ENCODE results near the gene LRRC26.

The LRRC26 gene, protein sequence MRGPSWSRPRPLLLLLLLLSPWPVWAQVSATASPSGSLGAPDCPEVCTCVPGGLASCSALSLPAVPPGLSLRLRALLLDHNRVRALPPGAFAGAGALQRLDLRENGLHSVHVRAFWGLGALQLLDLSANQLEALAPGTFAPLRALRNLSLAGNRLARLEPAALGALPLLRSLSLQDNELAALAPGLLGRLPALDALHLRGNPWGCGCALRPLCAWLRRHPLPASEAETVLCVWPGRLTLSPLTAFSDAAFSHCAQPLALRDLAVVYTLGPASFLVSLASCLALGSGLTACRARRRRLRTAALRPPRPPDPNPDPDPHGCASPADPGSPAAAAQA

DNA sequence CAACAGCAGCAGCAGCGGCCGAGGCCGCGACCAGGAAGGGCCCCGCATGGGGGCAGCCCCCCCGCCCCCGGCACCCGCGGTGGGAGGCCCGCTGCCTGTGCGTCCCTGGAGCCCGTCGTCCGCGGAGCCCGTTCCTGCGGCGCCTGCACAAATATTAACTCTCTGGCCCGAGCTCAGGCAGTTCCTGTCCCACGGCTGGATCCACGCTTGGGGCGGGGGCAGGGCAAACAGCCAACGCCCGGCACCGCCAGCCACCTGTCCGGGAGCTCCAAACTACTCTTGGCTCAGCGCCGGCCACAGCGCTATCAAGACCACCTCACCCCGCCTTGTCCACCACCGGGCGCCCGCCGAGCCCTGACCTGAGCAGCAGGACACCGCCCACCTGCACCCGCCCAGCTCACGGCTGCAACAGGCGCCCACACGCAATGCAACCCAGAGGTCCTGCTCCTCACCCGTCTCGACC lies at the start of gene LRRC26:
Gene LRRC26 (minus strand): TSS at position 156 of the 463 bp plus-strand sequence. CDS start 108 bp downstream, at position 48.
- no peak for DNase-seq (ENCODE audit: low read depth in 2 of 2)

DNA sequence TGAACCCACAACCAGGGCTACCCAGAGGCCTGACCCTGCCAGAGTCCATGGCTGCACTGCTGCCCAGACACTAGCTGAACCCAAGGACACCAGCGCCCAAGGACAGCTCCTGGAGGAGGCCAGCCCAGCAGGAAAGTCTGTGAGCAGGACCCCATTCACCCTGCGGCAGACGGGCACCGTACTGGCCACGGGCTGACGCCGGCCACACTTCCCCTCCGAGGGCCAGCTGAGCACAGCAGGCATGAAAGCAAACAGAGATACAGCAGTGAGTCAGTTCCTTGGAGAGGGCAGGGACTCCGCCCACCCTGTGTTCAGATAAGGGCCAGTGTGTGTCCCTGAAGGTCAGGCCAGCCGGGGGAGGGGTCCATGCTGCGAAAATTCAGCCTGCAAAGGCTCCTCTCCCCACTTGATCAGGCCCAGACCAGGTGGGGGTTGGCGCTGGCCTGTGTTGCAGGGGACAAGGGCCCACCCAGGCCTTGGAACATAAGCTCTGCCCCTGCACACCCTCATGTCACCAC lies 49.0 kb upstream of the LRRC26 start:
- no peak for DNase-seq (ENCODE audit: low read depth in 2 of 2)

DNA sequence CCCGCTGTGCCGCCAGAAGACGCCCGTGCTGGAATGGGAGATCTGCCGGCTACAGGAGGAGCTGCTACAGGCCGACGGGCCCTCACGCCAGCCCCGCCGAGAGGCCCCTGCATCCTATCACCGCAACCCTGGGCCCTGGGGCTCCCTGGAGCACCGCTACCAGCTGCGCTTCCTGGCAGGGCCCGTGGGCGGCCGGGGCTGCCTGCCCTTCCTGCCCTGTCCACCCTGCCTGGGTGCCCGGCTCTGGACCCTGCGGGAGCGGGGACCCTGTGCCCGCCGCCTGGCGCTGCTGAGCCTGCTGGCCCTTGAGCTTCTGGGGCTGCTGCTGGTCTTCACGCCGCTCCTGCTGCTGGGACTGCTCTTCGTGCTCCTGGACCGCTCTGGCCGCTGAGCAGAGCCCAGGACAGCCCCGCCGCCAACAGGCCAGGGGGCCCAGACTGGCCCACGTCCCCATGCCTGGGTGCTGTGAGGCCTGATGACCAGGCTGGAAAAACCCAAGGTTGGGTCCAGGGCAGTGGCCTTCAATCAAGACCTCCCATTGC lies 48.4 kb upstream of the LRRC26 start:
- DNase-seq (ENCODE audit: low read depth in 2 of 2), result no peak

DNA sequence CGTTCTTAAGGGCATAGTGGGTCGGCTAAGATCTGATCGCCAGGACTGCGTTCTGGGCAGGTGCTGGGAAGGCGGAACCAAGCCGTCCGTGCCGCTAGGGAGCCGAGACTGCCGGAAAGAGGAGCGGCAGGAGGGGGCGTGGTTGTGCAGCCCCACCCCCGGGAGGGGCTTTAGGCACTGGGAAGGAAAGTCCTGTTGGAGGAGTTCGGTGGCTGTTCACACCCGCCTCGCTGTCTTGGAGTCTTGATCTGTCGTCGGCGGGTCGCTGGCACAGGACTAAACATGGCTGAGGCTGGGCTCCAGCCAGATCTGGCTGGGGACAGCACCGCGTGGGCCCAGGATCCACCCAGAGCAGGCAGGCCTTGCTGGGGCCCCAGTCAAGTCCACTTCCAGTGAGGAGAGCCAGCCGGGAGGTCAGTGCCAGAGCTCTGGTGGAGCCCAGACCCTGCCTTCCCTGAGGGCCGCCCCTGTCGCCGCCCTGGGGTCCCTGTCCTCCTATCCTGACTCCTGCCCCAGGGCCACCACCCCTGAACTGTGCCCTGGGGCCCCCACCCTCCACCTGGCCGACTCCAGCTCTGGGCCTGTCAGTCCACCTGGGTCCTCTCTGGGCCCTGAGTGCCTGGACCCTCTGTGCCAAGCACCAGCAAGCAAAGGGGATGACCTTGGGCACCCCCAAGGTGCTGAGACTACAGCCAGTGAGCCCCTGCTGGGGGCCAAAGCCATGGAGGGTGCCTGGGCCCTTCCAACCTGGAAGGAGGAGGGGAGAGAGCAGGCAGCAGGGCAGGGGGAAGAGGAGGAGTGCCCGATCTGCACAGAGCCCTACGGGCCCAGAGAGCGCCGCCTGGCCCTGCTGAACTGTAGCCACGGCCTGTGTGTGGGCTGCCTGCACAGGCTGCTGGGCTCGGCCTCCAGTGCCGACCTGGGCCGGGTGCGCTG lies 47.7 kb upstream of the LRRC26 start:
- DNase-seq (ENCODE audit: low read depth in 2 of 2), result no peak

DNA sequence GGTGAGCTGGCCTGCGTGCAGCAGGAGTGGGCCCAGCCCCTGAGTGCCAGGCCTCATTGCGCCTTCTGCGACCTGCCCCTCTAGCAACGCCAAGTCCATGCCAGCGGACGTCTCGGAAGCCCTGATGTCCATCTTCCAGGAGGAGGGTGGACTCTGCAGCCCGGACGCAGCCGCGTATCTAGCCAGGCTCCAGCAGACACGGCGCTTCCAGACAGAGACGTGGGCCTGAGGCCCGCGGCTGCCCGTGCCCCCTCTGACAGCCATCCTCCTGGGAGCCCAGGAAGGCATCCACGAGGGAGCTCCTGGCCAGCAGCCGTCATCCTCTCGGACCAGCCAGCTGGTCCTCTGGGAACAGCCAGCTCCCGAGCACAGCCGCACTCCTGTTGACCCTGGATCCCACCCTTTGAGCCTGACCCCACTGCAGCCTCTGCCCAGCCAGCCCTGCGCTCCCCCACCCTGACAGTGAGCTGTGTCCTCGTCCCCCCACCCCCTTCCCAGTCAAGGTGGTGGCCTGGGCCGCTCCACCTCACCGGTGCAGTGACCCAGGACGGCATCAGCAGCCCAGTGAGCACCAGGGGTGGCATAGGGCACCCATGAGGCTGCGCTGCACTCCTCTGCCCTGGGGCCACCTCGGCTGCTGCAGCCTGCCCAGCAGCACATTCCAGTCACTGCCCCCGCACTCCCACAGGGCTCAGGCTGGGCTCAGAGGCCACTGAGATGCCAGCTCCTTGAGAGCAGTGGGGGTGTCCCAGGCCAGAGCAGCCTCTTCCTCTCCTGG lies 46.5 kb upstream of the LRRC26 start:
- no peak for DNase-seq (ENCODE audit: low read depth in 2 of 2)

DNA sequence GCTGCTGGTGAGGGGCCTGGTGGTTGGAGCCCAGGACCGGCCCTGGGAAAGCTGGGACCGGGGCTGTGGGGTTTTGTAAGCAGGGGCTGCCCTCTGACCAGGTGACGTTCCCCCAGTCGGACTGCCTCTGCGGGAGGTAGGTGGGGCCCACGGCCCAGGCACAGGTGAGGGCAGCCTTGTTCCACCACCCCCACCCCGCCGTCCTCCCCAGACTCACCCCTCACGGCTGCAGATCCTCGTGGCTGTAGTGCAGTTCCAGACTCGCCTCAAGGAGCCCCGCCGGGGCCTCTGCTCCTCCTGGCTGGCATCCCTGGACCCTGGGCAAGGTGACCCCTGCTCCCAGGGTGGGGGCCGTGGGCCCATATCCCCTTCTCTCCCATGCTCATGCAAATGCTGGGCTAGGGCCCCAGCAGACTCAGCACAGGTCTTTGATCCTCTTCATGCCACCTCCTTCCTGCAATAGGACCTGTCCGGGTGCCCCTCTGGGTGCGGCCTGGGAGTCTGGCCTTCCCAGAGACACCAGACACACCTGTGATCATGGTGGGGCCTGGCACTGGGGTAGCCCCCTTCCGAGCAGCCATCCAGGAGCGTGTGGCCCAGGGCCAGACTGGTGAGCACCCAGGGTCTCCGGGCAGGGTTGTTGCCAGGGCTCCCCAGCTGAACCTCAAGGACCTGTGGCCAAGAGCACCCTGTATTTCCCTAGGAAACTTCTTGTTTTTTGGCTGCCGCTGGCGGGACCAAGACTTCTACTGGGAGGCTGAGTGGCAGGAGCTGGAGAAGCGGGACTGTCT lies 45.5 kb upstream of the LRRC26 start:
- no peak for DNase-seq (ENCODE audit: low read depth in 2 of 2)

DNA sequence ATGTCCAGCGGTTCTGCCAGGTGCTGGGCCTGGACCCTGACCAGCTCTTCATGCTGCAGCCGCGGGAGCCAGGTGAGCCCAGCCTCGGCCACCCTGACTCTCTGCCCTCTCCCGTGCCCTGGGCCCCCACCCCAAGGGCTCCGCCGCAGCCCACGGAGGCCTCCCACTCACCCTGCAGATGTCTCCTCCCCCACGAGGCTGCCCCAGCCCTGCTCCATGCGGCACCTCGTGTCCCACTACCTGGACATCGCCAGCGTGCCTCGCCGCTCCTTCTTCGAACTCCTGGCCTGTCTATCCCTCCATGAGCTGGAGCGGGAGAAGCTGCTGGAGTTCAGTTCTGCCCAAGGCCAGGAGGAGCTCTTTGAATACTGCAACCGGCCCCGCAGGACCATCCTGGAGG lies 44.8 kb upstream of the LRRC26 start:
- DNase-seq (ENCODE audit: low read depth in 2 of 2), result no peak

DNA sequence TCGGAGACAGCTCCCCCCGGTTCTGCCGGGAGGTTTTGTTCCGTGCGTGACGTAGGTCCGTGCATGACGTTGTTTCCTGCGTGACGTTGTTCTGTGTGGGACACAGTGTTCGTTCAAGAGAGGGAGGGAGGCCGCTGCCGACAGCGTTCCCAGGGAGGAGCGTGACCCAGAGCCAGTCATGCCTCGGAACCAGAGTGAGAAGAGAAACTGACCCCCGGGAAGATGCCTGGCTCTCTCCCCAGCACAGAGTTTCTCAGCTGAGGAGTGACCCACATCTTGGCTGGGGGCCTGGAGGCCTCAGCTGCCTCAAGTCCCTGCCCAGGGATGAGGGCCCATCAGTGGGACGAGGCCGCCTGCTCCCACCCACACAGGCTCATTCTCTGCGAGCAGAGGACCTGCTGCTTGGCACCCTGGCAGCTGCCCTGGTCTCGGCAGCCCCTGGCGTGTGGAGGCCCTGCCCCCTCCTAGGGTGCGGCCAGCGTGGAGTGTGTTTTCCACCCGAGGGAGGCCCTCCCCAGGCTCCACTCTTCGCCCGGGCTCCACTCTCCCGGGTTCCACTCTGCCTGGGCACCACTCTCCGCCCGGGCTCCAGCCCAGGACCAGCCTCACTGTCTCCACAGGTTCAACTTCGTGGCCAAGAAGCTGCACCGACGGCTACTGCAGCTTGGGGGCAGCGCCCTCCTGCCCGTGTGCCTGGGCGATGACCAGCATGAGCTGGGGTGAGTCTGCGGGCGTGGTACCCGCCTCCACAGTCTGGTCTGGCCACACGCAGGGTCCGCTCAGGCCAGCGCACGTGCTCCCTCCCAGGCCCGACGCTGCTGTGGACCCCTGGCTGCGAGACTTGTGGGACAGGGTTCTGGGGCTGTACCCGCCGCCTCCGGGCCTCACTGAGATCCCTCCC lies 43.6 kb upstream of the LRRC26 start:
- DNase-seq (ENCODE audit: low read depth in 2 of 2), result no peak

DNA sequence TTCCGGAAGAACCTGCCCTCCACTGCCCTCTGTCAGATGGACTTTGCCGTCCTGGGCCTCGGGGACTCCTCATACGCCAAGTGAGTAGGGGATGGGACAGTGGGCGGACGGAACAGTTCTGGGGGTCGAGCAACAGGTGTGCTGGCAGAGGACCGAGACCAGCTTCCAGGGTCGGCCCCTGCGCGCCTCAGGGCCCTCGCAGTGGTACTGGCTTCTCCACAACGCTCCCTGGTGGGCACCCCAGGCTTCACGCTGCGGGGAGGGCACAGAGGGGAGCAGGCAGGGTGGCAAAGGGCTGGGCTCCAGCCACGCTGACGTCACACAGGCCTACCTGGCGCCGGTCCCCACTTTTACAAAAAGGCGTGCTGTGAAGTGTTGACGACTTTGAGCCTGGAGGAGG lies 42.7 kb upstream of the LRRC26 start:
- no peak for DNase-seq (ENCODE audit: low read depth in 2 of 2)

DNA sequence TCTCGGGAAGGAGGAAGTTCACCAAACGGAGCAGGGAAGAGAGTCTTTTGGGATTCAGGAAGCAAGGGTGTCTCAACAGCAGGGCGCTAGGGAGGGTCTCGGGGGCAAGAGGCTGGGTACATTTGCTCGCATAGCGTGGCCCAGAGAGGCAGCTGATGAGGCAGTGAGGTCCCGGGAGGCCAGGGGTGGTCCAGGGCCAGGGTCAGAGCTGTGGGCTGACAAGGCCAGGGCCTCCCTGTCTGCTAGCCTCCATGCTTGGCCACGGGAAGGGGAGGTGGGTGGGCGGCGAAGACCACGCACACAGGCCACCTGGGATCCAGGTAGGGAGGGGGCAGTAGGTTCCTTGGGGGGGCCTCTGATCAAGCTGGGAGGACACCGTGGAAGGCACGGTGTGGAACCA lies 41.7 kb upstream of the LRRC26 start:
- no peak for DNase-seq (ENCODE audit: low read depth in 2 of 2)

DNA sequence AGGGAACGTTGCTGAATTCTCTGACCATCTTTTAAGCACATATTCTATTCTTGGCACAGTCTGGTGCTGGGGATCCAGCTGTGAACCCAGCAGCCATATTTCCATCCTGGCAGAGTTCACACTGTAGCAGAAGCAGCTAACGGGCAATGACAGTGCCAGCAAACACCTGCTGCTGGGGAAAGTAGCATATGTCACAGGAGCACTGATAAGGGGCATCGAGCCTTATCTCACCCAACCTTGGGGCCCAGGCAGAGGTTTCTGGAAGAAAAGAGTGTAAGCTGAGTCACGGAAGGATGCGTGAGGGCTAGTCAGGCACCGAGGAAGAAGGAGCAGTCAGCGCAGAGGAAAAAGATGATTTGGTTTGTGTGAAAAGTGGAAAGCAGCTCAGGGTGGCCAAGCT lies 36.8 kb upstream of the LRRC26 start:
- DNase-seq (ENCODE audit: low read depth in 2 of 2), result no peak

DNA sequence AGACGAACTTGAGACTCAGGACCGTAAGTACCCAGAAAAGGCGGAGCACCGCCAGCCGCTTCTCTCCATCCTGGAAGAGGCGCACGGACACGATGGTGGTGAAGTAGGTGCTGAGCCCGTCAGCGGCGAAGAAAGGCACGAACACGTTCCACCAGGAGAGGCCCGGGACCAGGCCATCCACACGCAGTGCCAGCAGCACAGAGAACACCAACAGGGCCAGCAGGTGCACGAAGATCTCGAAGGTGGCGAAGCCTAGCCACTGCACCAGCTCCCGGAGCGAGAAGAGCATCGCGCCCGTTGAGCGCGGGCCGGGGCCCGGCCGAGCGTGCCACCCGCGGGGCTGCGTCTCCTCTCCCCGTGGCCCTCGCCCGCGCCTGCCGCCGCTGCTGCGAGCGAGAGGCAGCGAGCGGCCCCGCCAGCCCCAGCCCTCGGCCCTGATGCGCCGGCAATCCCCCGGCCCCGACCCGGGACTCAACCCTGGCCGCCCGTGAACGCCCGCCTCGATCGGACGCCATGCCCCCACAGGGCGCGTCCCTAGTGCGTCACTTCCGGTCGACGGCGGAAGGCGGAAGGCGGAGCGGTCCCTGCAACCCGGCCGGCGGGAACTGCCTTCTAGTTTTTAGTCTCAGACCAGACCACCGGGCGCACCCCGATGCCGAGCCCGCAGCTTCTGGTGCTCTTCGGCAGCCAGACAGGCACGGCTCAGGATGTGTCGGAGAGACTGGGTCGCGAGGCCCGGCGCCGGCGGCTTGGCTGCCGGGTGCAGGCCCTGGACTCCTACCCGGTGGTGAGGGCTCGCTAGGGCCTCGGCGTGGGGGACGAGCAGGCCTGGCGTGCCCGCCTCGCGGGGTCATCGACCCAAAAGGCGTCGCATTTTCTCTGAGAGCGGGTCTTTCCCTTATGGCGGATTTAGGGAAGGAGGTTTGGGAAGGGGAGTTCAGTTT lies 35.5 kb upstream of the LRRC26 start, which contains the start of the genes NDOR1 and TMEM203:
Gene NDOR1 (plus strand): TSS at position 575 of the 944 bp plus-strand sequence. CDS start 78 bp downstream, at position 653.
Gene TMEM203 (minus strand): TSS at position 523 of the 944 bp plus-strand sequence. CDS start 234 bp downstream, at position 289.
- DNase-seq (ENCODE audit: low read depth in 2 of 2), result peak; percentile 41 to 42

DNA sequence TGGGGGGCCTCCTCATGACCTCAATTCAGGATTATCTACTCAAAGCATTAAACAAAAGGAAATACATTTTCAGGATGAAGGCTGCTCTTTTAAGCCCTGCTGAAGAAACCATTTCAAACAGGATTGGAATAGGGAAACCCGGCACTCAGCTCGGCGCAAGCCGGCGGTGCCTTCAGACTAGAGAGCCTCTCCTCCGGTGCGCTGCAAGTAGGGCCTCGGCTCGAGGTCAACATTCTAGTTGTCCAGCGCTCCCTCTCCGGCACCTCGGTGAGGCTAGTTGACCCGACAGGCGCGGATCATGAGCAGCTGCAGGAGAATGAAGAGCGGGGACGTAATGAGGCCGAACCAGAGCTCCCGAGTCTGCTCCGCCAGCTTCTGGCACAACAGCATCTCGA lies 34.9 kb upstream of the LRRC26 start:
- no peak for DNase-seq (ENCODE audit: low read depth in 2 of 2)

DNA sequence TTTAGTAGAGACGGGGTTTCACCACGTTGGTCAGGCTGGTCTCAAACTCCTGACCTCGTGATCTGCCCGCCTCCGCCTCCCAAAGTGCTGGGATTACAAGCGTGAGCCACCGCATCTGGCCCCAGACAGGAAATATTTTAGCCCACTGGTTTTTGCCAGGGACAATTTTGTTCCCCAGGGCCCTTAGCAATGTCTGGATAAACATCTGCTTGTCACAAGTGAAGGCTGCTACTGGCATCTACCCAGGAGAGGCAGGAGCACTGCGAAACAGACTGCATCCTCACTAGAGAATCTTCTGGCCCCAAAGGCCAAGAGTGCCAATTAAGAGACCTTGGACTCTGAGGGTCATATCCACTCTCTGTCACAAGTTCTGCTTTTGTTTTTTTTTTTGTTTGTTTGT lies 33.1 kb upstream of the LRRC26 start:
- no peak for DNase-seq (ENCODE audit: low read depth in 2 of 2)

DNA sequence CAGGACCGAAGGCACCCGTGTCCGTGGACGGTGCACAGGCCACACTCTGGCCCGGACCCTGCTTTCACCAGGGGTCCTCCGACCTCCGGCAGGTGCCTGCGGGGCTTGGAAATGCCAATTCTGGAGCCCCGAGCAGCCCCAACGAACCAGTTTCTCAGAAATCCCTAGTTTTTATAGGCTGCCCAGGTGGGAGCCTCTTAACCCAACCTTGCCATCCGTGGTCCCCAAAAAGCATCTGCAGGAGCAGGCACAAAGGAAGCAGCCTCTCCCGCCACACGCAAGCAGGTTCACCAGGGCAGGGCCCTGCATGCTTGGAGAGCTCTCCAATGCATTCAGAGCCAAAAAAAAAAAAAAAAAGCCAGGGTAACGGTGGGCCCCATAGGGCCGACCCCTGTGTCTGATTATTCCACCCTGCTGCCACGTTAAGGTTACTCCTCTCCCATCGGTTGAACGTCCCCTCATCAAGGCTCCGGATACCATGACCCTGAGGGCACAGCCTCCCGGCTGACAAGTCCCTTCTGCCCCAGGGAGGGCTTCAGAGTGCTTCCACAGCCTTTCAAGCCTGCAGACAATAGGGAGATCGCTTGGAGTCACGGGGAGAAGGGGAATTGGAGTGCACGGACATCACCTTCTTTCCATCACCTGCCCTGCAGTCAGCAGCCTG lies 31.5 kb upstream of the LRRC26 start:
- no peak for DNase-seq (ENCODE audit: low read depth in 2 of 2)

DNA sequence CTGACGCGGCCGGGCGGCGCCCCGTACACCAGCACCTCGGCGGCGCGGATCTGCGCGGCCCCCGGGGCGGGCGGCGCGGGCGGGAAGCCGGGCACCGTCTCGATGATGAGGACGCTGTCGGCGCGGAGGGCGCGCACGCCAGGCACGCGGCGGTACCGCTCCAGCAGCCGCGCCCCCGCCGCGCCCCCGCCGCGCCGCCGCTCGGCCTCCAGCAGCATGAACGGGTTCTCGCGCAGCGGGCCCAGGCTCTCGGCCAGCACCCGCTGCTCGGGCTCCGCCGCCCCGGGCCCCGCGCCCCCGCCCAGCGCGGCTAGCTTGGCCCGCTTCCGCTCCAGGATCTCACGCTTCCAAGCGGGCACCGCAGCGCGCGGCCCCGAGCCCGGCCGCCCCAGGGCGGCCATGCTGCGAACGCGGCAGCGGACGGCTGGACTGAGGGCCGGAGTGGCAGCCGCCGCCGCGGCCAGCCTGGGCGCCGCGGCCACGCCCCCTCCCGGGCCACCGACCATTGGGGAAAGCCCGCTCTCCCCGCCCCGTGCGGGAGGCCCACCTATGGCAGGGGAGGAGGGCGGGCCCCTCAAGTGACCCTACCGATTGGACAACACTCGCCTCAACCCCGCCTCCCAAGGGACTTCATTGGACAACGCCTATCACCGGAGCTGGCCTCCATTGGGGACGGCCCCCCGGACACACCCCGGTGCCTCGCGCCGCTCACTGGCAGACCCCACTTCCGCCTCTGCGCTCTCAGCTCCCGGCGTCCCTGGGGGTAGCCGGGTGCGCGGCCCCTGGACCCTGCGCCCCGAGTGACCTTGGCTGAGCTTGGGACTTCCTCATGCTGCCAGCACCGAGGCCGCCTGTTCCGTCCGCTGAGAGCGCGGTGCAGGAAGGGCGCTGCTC lies 30.7 kb upstream of the LRRC26 start, which contains the start of gene TPRN:
Gene TPRN (minus strand): TSS at position 431 of the 894 bp plus-strand sequence. CDS start 30 bp downstream, at position 401.
- DNase-seq (ENCODE audit: low read depth in 2 of 2), result peak; percentile 98

Data from fibroblast of skin of left biceps (primary cell).